Measurements from ENCODE around the gene DISC1. TPM values are rescaled to one million over a fixed set of nuclear protein-coding genes. Genes with fewer than 3 reads are reported as not detected.

The DISC1 gene
- total and polyA plus RNA-seq, 2 experiments from 2014 or later = 2.1 to 6.5 TPM

GRCh38 chr1:232066521-232066920 lies 439.9 kb downstream of the DISC1 start (continued):
- no peak for TF ChIP-seq ETS1 (IDR thresholded peaks at IDR 0.05)
- no peak for TF ChIP-seq NANOG (IDR thresholded peaks at IDR 0.05; ENCODE audit: borderline replicate concordance)
- TF ChIP-seq REST (IDR thresholded peaks at IDR 0.05; ENCODE audit: unreplicated experiment) = no peak

DNA sequence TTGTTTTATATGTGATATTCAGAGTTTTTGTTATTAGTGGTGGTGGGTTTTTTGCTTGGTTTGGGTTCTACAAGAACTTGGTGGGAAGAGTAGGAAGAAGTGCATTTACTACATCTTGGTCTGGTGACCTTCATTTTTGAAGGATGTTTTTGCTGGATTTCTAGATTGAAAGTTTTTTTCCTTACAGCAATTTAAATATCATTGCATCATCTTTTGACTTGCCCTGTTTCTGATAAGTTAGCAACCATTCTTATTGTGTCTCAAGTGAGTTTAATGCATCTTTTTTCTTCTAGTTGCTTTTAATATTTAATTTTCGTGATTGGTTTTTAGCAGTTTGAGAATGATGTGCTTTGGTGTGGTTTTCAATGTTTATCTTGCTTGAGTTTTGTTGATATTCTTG lies 447.7 kb downstream of the DISC1 start:
- DNase-seq (ENCODE audit: low spot score) = no peak
- Histone ChIP-seq H2AFZ (no peak overlapping the region), H3K4me2 (no peak overlapping the region)
- TF ChIP-seq, protein P1, sequence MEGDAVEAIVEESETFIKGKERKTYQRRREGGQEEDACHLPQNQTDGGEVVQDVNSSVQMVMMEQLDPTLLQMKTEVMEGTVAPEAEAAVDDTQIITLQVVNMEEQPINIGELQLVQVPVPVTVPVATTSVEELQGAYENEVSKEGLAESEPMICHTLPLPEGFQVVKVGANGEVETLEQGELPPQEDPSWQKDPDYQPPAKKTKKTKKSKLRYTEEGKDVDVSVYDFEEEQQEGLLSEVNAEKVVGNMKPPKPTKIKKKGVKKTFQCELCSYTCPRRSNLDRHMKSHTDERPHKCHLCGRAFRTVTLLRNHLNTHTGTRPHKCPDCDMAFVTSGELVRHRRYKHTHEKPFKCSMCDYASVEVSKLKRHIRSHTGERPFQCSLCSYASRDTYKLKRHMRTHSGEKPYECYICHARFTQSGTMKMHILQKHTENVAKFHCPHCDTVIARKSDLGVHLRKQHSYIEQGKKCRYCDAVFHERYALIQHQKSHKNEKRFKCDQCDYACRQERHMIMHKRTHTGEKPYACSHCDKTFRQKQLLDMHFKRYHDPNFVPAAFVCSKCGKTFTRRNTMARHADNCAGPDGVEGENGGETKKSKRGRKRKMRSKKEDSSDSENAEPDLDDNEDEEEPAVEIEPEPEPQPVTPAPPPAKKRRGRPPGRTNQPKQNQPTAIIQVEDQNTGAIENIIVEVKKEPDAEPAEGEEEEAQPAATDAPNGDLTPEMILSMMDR (conservative IDR thresholded peaks at IDR 0.05; ENCODE audit: low read depth in 2 of 2) = no peak
- TF ChIP-seq NANOG (IDR thresholded peaks at IDR 0.05; ENCODE audit: borderline replicate concordance) = no peak
- no peak for TF ChIP-seq ZNF331 (CRISPR knock-in tag; IDR thresholded peaks at IDR 0.05; ENCODE audit: low read depth)
- no peak for TF ChIP-seq ZNF114 (CRISPR knock-in tag; IDR thresholded peaks at IDR 0.05)
- no peak for TF ChIP-seq STAT1 (IDR thresholded peaks at IDR 0.05; ENCODE audit: unreplicated experiment)
- TF ChIP-seq CREB1 (CRISPR knock-in tag; IDR thresholded peaks at IDR 0.05; ENCODE audit: low read depth) = no peak
- no peak for TF ChIP-seq EZH2 (IDR thresholded peaks at IDR 0.05; ENCODE audit: low read depth, unreplicated experiment)
- TF ChIP-seq REST (IDR thresholded peaks at IDR 0.05; ENCODE audit: unreplicated experiment) = no peak
- TF ChIP-seq ETS1 (IDR thresholded peaks at IDR 0.05) = no peak
- no peak for TF ChIP-seq EZH2phosphoT487 (IDR thresholded peaks at IDR 0.05; ENCODE audit: unreplicated experiment)

More for the DNA sequence above, 447.7 kb downstream of the DISC1 start:
- H3K9me3 Mint-ChIP-seq = no peaks in the 10 kb centered on the region
- no peaks in the 10 kb centered on the region for H3K36me3 ChIP-seq (ENCODE audit: insufficient read depth)
- H3K27ac ChIP-seq (ENCODE audit: low read depth) = no peak overlapping the region
- no peaks in the 10 kb centered on the region for H3K27me3 Mint-ChIP-seq (ENCODE audit: insufficient read depth, low read depth, poor library complexity)
- 0 out of 3 replicates have a peak, but pooled peaks cover 2% of the 10 kb centered on the region for H3K4me1 Mint-ChIP-seq
- H3K36me3 Mint-ChIP-seq (ENCODE audit: low read depth) = no peaks in the 10 kb centered on the region
- no peak overlapping the region for H3K4me3 ChIP-seq
- no peak overlapping the region for H3K4me3 Mint-ChIP-seq
- no peak for ATAC-seq
- H3K27ac Mint-ChIP-seq = no peak overlapping the region
- no peaks in the 10 kb centered on the region for H3F3A ChIP-seq (replicated peaks; ENCODE audit: low read depth)
- no peaks in the 10 kb centered on the region for H3K9me2 ChIP-seq (ENCODE audit: insufficient read depth)
- H3K27me3 ChIP-seq (ENCODE audit: insufficient read depth) = no peaks in the 10 kb centered on the region
- H3K4me1 ChIP-seq (ENCODE audit: insufficient read depth) = no peaks in the 10 kb centered on the region
- no peaks in the 10 kb centered on the region for H3K79me2 ChIP-seq (replicated peaks; ENCODE audit: insufficient read depth)
- no peaks in the 10 kb centered on the region for H4K20me1 ChIP-seq (replicated peaks; ENCODE audit: insufficient read depth)
